Colonic mucosa (tissue), 4 donors: Measurements from ENCODE around the gene RIMBP2. TPM values are rescaled to one million over a fixed set of nuclear protein-coding genes. Genes with fewer than 3 reads are reported as not detected.

Experiments
- DNase-seq: peaks from one replicate; pipeline ENCODE4 v3.0.0-alpha.2; 2020
- H3K27ac ChIP-seq: fragments of 200-600 bp; one replicate; pipeline ENCODE4 v1.8.0; 2021
- H3K27me3 ChIP-seq: fragments of 200-600 bp; one replicate; pipeline ENCODE4 v1.8.0; 2021
- H3K36me3 ChIP-seq: fragments of 200-600 bp; one replicate; pipeline ENCODE4 v1.8.0; 2021
- H3K4me1 ChIP-seq: fragments of 200-600 bp; one replicate; pipeline ENCODE4 v1.8.0; 2021; ENCODE audit warnings: mild to moderate bottlenecking
- H3K4me3 ChIP-seq: fragments of 200-600 bp; one replicate; pipeline ENCODE4 v1.8.0; 2021
- H3K9ac ChIP-seq, 2 donors: one replicate each; pipeline ENCODE4 v1.7.0; 2013; ENCODE audit warnings: control low read depth in 2 of 2, low read depth in 2 of 2, low read length in 2 of 2
- H3K9me3 ChIP-seq: fragments of 200-600 bp; one replicate; pipeline ENCODE4 v1.8.0; 2021
- CTCF ChIP-seq: fragments of 200-600 bp; IDR thresholded peaks from one replicate; pipeline ENCODE4 v1.8.0; 2022; ENCODE audit warnings: antibody characterized with exemption, mild to moderate bottlenecking
- intact Hi-C: fragments of 100-400 bp; cut with DNase I; formaldehyde crosslinking; loops from one replicate; pipeline ENCODE4 v1.14.1; 2022
- total RNA-seq, 2 donors: library from RNA; stranded (reverse); fragmentation: NEBNext Ultra II Directional in 1 of 2; extraction: Animal tissue kit (Norgen Biotek cat#: 25700) in 1 of 2; gene quantifications; one replicate each; pipeline ENCODE4 v1.2.1, GENCODE V29; 2021
- donor health status: healthy.
- donor health status: DM: no; HTN: no; CAD: no.
- donor health status: DM: no; HTN: no; CAD: no.

RIMBP2 gene
- total RNA-seq, 2 donors from 2014 or later: 4.8 to 5.6 TPM

- TF ChIP-seq CTCF: no peak
- Histone ChIP-seq H3K36me3 (no peaks in the 10 kb centered on the region), H3K27me3 (no peaks in the 10 kb centered on the region), H3K27ac (no peak overlapping the region), H3K4me3 (no peak overlapping the region), H3K4me1 (no peaks in the 10 kb centered on the region), H3K9me3 (no peaks in the 10 kb centered on the region), H3K9ac (no peak overlapping the region)
- no peak for DNase-seq
- intact Hi-C loops: no loop called here
Observed at GRCh38 chr12:130362060-130362459, 354.0 kb downstream of the RIMBP2 start.

GRCh38 chr12:130357729-130358330 is 358.3 kb downstream of the RIMBP2 start:
- intact Hi-C loops: no loop called here
- no peaks in the 10 kb centered on the region for H3K4me1 ChIP-seq
- H3K4me3 ChIP-seq: no peak overlapping the region
- H3K27ac ChIP-seq: no peak overlapping the region
- H3K36me3 ChIP-seq: no peaks in the 10 kb centered on the region
- TF ChIP-seq CTCF: no peak
- DNase-seq: no peak
- H3K9ac ChIP-seq: no peak overlapping the region
- H3K27me3 ChIP-seq: no peaks in the 10 kb centered on the region
- H3K9me3 ChIP-seq: no peaks in the 10 kb centered on the region

- H3K27me3 ChIP-seq: no peaks in the 10 kb centered on the region
- no peaks in the 10 kb centered on the region for H3K4me1 ChIP-seq
- no peak overlapping the region for H3K27ac ChIP-seq
- intact Hi-C loops: no loop called here
- H3K4me3 ChIP-seq: no peak overlapping the region
- TF ChIP-seq CTCF: no peak
- H3K9ac ChIP-seq: no peak overlapping the region
- DNase-seq: no peak
- no peaks in the 10 kb centered on the region for H3K36me3 ChIP-seq
- no peaks in the 10 kb centered on the region for H3K9me3 ChIP-seq
Observed at GRCh38 chr12:130357241-130357640, 358.9 kb downstream of the RIMBP2 start.

GRCh38 chr12:130356222-130356621 is 359.9 kb downstream of the RIMBP2 start:
- Histone ChIP-seq H3K9me3 (no peaks in the 10 kb centered on the region), H3K27me3 (no peaks in the 10 kb centered on the region), H3K36me3 (no peaks in the 10 kb centered on the region), H3K9ac (no peak overlapping the region), H3K4me1 (no peaks in the 10 kb centered on the region), H3K27ac (no peak overlapping the region), H3K4me3 (no peak overlapping the region)
- no peak for TF ChIP-seq CTCF
- intact Hi-C loops: no loop called here
- DNase-seq: no peak

- TF ChIP-seq CTCF: no peak
- no peaks in the 10 kb centered on the region for H3K9me3 ChIP-seq
- H3K4me1 ChIP-seq: no peaks in the 10 kb centered on the region
- DNase-seq: no peak
- H3K27ac ChIP-seq: no peak overlapping the region
- no peaks in the 10 kb centered on the region for H3K27me3 ChIP-seq
- no peak overlapping the region for H3K4me3 ChIP-seq
- no peaks in the 10 kb centered on the region for H3K36me3 ChIP-seq
- intact Hi-C loops: no loop called here
- H3K9ac ChIP-seq: no peak overlapping the region
Observed at GRCh38 chr12:130354407-130354806, 361.7 kb downstream of the RIMBP2 start.
